Caco-2 (cell line): Measurements from ENCODE around the gene TNRC18. TPM values are rescaled to one million over a fixed set of nuclear protein-coding genes. Genes with fewer than 3 reads are reported as not detected.

ENCODE experiments used
- BruUV-seq: library from RNA; stranded (reverse); fragments of 400-500 nt; replicated peaks from 2 replicates; lab custom pipeline; 2021; lab: Mats Ljungman, UMichigan
- CTCF ChIA-PET: fragments of 300-600 bp; sonication (Branson Sonifier 250); formaldehyde crosslinking; loops from one replicate; lab custom pipeline; 2022; ENCODE audit warnings: antibody characterized with exemption; lab: Charles Lee
- POLR2A ChIA-PET: fragments of 300-600 bp; sonication (Branson Sonifier 250); formaldehyde crosslinking; loops from one replicate; lab custom pipeline; 2022; ENCODE audit warnings: antibody characterized with exemption; lab: Charles Lee
- DNase-seq, 2 experiments: peaks; one replicate each; pipeline versions ENCODE4 v3.0.0 to v3.0.0-alpha.2; 2020 to 2022
- H3K27me3 ChIP-seq: replicated peaks from 2 replicates; pipeline ENCODE4 v1.6.0; 2011; ENCODE audit warnings: low read length; ENCODE audit not compliant: control insufficient read depth, insufficient read depth
- H3K36me3 ChIP-seq: 2 replicates; pipeline ENCODE4 v1.5.1; 2011; ENCODE audit warnings: low read length; ENCODE audit not compliant: control insufficient read depth, insufficient read depth
- H3K4me1 ChIP-seq: fragments of 250-450 bp; sonication (Bioruptor Pico); 2 replicates; pipeline ENCODE4 v1.5.1; 2020; ENCODE audit warnings: mild to moderate bottlenecking
- H3K4me3 ChIP-seq: 2 replicates; pipeline ENCODE4 v1.5.1; 2011; ENCODE audit warnings: low read depth, mild to moderate bottlenecking, control low read depth, low read length
- H3K9me3 ChIP-seq: fragments of 250-450 bp; sonication (Bioruptor Pico); 2 replicates; pipeline ENCODE4 v1.5.1; 2020; ENCODE audit warnings: mild to moderate bottlenecking, moderate library complexity
- H3K27ac Mint-ChIP-seq: one replicate; pipeline ENCODE4 v1.8.0; 2022; ENCODE audit warnings: mixed read lengths; ENCODE audit not compliant: unreplicated experiment
- H3K27me3 Mint-ChIP-seq: one replicate; pipeline ENCODE4 v1.8.0; 2022; ENCODE audit warnings: mixed read lengths; ENCODE audit not compliant: insufficient read depth, unreplicated experiment
- H3K36me3 Mint-ChIP-seq: one replicate; pipeline ENCODE4 v1.8.0; 2022; ENCODE audit warnings: mild to moderate bottlenecking, mixed read lengths; ENCODE audit not compliant: insufficient read depth, unreplicated experiment
- H3K4me1 Mint-ChIP-seq: one replicate; pipeline ENCODE4 v1.8.0; 2022; ENCODE audit warnings: low read depth, mixed read lengths; ENCODE audit not compliant: unreplicated experiment
- H3K4me3 Mint-ChIP-seq: one replicate; pipeline ENCODE4 v1.8.0; 2022; ENCODE audit warnings: mild to moderate bottlenecking, moderate library complexity, mixed read lengths; ENCODE audit not compliant: unreplicated experiment
- H3K9me3 Mint-ChIP-seq: one replicate; pipeline ENCODE4 v1.8.0; 2022; ENCODE audit warnings: mixed read lengths; ENCODE audit not compliant: unreplicated experiment
- intact Hi-C: fragments of 100-400 bp; cut with micrococcal nuclease; formaldehyde crosslinking; loops from one replicate; pipeline ENCODE4 v1.10.0; 2022; ENCODE audit not compliant: unreplicated experiment
- total RNA-seq: library from RNA; stranded (reverse); gene quantifications from 2 replicates; pipeline ENCODE4 v1.2.3, GENCODE V29; 2022
- TF ChIP-seq, protein P1 (sequence below), 2 experiments: fragments of 200-600 bp in 1 of 2; IDR thresholded peaks; 1 replicate in 1 of 2; 2 replicates in 1 of 2; pipeline versions ENCODE4 v1.5.1 to v1.8.0; 2011 to 2022; ENCODE audit warnings: antibody characterized with exemption in 1 of 2, control low read depth in 1 of 2, inconsistent platforms in 1 of 2, low read depth in 1 of 2, low read length in 1 of 2, mild to moderate bottlenecking in 1 of 2, moderate library complexity in 1 of 2; ENCODE audit not compliant: insufficient read depth in 1 of 2, severe bottlenecking in 1 of 2, unreplicated experiment in 1 of 2

TNRC18 gene
- total RNA-seq, 1 experiment from 2014 or later, result 75.6 TPM

DNA sequence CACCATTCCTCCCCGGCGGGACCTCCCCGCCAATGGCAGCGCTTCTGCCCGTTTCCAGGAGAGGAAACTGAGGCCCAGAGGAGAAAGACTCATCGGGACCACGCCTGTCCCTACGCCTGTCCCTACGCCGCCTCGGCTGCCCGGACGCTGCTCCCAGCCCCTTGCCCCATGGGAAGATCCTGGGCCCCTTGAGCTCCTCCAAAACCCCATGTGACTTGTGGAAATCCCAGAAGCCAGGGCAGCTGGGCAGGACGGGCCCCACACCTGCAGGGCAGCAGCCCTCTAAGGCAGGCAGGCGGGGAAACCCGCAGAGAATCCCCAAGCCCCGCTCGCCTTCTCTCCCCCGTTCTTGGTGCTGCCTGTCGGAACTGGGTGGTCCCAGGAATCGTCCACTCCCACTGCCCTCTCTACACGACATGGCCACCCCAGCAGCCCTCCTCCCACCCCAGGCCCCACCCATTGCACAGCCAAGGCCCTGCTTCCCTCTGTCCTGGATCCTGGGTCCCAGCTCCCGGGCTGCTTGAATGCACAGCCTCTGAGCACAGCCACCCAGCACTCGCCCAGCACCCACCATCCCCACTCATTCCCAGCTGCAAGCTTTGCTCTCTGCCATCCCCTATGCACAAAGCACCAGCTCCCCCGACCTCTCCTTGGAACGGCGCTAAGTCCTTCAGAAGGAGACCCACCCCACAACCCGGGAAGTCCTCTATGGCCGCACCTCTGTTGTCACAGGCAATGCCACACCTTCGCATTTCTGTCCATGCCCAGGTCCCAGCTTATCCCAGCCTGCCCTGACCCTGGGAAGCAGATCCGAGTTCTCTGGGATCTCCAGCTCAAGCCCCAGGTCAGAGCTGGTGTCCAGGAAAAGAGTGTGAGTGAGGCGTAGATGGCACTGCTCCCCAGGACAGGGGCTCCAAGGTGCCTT is 90.3 kb downstream of the TNRC18 start:
- CTCF ChIA-PET, result no interaction called here
- Mint-ChIP-seq H3K27me3 (no peaks in the 10 kb centered on the region), H3K36me3 (peaks cover 83% of the 10 kb centered on the region), H3K27ac (no peak overlapping the region), H3K4me1 (no peaks in the 10 kb centered on the region), H3K9me3 (peaks cover 6% of the 10 kb centered on the region), H3K4me3 (no peak overlapping the region)
- BruUV-seq, result no TSS peak
- no peak overlapping the region for H3K4me3 ChIP-seq
- no peaks in the 10 kb centered on the region for H3K4me1 ChIP-seq
- no peaks in the 10 kb centered on the region; the same call in 1 of the 2 replicates for H3K36me3 ChIP-seq
- intact Hi-C loops, result no loop called here
- TF ChIP-seq, protein P1, sequence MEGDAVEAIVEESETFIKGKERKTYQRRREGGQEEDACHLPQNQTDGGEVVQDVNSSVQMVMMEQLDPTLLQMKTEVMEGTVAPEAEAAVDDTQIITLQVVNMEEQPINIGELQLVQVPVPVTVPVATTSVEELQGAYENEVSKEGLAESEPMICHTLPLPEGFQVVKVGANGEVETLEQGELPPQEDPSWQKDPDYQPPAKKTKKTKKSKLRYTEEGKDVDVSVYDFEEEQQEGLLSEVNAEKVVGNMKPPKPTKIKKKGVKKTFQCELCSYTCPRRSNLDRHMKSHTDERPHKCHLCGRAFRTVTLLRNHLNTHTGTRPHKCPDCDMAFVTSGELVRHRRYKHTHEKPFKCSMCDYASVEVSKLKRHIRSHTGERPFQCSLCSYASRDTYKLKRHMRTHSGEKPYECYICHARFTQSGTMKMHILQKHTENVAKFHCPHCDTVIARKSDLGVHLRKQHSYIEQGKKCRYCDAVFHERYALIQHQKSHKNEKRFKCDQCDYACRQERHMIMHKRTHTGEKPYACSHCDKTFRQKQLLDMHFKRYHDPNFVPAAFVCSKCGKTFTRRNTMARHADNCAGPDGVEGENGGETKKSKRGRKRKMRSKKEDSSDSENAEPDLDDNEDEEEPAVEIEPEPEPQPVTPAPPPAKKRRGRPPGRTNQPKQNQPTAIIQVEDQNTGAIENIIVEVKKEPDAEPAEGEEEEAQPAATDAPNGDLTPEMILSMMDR (IDR thresholded peaks at IDR 0.05; ENCODE audit: insufficient read depth in 1 of 2, low read depth in 1 of 2, low read length in 1 of 2, severe bottlenecking in 1 of 2, unreplicated experiment in 1 of 2), result no peak
- DNase-seq, result no peak
- POLR2A ChIA-PET, result no interaction called here
- H3K27me3 ChIP-seq, result no peaks in the 10 kb centered on the region
- H3K9me3 ChIP-seq, result no peaks in the 10 kb centered on the region

DNA sequence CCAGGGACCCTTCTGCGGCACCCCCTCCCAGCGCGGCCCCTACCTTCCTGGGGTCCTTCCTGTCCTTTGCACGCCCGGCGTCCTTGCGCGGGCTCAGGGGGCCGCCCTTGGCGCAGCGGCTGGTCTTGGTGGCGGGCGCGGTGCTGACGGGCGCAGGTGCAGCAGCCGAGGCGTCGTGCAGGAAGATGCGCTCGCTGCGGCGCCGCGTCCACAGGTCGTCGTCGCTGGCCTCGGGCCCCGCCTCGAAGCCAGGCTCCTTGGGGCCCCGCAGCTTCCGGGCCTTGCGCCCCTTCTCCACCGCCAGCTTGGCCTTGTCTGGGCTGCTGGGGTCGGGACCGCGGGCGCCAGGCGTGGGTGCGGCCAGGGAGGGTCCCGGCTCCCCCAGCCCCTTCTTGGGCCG is 91.1 kb downstream of the TNRC18 start:
- no TSS peak for BruUV-seq
- H3K36me3 ChIP-seq, result no peaks in the 10 kb centered on the region; the same call in 1 of the 2 replicates
- TF ChIP-seq, protein P1 (IDR thresholded peaks at IDR 0.05; ENCODE audit: insufficient read depth in 1 of 2, low read depth in 1 of 2, low read length in 1 of 2, severe bottlenecking in 1 of 2, unreplicated experiment in 1 of 2), result no peak
- peaks cover 5% of the 10 kb centered on the region for H3K4me1 ChIP-seq
- Mint-ChIP-seq H3K36me3 (peaks cover 80% of the 10 kb centered on the region), H3K4me1 (no peaks in the 10 kb centered on the region), H3K27ac (no peak overlapping the region), H3K27me3 (no peaks in the 10 kb centered on the region), H3K9me3 (peaks cover 6% of the 10 kb centered on the region), H3K4me3 (no peak overlapping the region)
- DNase-seq, result no peak
- ChIA-PET CTCF (no interaction called here), POLR2A (no interaction called here)
- no peaks in the 10 kb centered on the region for H3K27me3 ChIP-seq
- no peaks in the 10 kb centered on the region for H3K9me3 ChIP-seq
- no peak overlapping the region for H3K4me3 ChIP-seq
- intact Hi-C loops, result no loop called here

DNA sequence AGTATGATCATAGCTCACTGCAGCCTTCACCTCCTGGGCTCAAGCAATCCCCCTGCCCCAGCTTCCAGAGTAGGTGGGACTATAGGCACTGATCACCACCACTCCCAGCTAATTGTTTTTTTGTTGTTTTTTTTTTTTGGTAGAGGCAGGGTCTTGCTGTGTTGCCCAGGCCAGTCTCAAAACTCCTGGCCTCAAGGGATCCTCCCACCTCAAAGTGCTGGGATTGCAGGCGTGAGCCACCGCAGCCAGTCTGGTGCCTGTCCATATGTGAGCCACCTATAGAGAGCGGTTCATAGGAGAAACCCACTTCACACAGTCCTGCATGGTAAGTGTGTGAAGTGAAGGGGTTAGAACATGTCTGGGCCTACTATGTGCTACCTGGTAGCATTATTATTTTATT is 93.3 kb downstream of the TNRC18 start:
- Mint-ChIP-seq H3K9me3 (no peaks in the 10 kb centered on the region), H3K4me3 (no peak overlapping the region), H3K27me3 (no peaks in the 10 kb centered on the region), H3K27ac (no peak overlapping the region), H3K36me3 (peaks cover 79% of the 10 kb centered on the region), H3K4me1 (peaks cover 13% of the 10 kb centered on the region)
- intact Hi-C loops, result no loop called here
- no peaks in the 10 kb centered on the region; the same call in 1 of the 2 replicates for H3K36me3 ChIP-seq
- TF ChIP-seq, protein P1 (IDR thresholded peaks at IDR 0.05; ENCODE audit: insufficient read depth in 1 of 2, low read depth in 1 of 2, low read length in 1 of 2, severe bottlenecking in 1 of 2, unreplicated experiment in 1 of 2), result no peak
- H3K27me3 ChIP-seq, result no peaks in the 10 kb centered on the region
- POLR2A ChIA-PET, result no interaction called here
- CTCF ChIA-PET, result no interaction called here
- no peaks in the 10 kb centered on the region for H3K9me3 ChIP-seq
- no peak for DNase-seq
- H3K4me1 ChIP-seq, result peaks cover 16% of the 10 kb centered on the region
- no peak overlapping the region for H3K4me3 ChIP-seq
- no TSS peak for BruUV-seq
